ENCODE data around the gene PML.
"Not testable (repeated sequence)": the region's sequence is repeated elsewhere in the genome, so short reads cannot be mapped to it uniquely, and the experiment has no call there.

- not testable (repeated sequence) for TF ChIP-seq CTCF (optimal IDR thresholded peaks at IDR 0.05 in 1 of 3, IDR thresholded peaks at IDR 0.05 in 1 of 3, conservative IDR thresholded peaks at IDR 0.05 in 1 of 3; ENCODE audit: extremely low read depth in 1 of 3, insufficient read depth in 2 of 3, low read length in 3 of 3); EZH2 (IDR thresholded peaks at IDR 0.05; ENCODE audit: low read length)
Observed at GRCh38 chr15:74063425-74064146, 69.1 kb downstream of the PML start.

Measured in keratinocyte (primary cell).